ENCODE results near the gene SLC47A1. TPM values are rescaled to one million over a fixed set of nuclear protein-coding genes. Genes with fewer than 3 reads are reported as not detected.
A peak's percentile ranks its signal among the peaks of the same experiment; 100 is the strongest.

Gene SLC47A1
- total and polyA plus RNA-seq, 2 of the 13 experiments (the other 11 are each of a cell fraction or from before 2014, with no cell fraction given): 42.1 to 67.5 TPM

DNA sequence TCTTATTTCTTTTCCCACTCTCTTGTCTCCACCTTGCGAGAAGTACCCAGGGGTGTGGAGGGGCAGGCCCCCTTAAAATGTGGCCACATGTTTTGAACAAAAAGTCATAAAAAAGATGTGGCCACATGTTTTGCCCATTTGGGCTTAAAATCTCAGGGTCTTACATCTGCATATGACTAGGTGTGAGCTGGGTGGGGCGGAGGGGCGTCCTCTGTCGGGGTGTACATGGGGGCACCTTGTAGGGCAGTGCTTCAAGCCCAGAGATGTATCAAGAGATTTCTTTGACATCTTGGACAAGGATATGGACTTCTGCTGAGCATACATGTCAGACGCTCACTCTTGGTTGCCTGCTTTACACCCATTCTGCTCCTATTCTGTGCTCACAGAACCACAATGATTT is 13.0 kb upstream of the SLC47A1 start:
- peak overlapping the region in 1 of 3 experiments; percentile 43; a peak in 1 of 6 replicates for H3K4me3 ChIP-seq (replicated peaks in 1 of 3; ENCODE audit: insufficient read depth in 1 of 3, low read depth in 2 of 3, low read length in 3 of 3)
- H3K36me3 ChIP-seq (replicated peaks in 1 of 2; ENCODE audit: control insufficient read depth in 1 of 2, insufficient read depth in 2 of 2, low read length in 2 of 2): no peaks in the 10 kb centered on the region
- no peaks in the 10 kb centered on the region for H3K27me3 ChIP-seq (ENCODE audit: control insufficient read depth in 1 of 2, insufficient read depth in 2 of 2, low read length in 2 of 2)
- peaks cover 64% of the 10 kb centered on the region for H3K4me1 ChIP-seq (ENCODE audit: insufficient read depth, low read length)
- H4K20me1 ChIP-seq (ENCODE audit: insufficient read depth, low read length): no peaks in the 10 kb centered on the region
- no peak overlapping the region for H2AFZ ChIP-seq (ENCODE audit: low read length)
- no peak for TF ChIP-seq HDAC2 (CRISPR knock-in tag; IDR thresholded peaks at IDR 0.05)
- no peak for TF ChIP-seq ZNF552 (CRISPR knock-in tag; IDR thresholded peaks at IDR 0.05; ENCODE audit: borderline replicate concordance)
- TF ChIP-seq EZH2 (conservative IDR thresholded peaks at IDR 0.05; ENCODE audit: low read depth, low read length): no peak
- TF ChIP-seq, protein P1, sequence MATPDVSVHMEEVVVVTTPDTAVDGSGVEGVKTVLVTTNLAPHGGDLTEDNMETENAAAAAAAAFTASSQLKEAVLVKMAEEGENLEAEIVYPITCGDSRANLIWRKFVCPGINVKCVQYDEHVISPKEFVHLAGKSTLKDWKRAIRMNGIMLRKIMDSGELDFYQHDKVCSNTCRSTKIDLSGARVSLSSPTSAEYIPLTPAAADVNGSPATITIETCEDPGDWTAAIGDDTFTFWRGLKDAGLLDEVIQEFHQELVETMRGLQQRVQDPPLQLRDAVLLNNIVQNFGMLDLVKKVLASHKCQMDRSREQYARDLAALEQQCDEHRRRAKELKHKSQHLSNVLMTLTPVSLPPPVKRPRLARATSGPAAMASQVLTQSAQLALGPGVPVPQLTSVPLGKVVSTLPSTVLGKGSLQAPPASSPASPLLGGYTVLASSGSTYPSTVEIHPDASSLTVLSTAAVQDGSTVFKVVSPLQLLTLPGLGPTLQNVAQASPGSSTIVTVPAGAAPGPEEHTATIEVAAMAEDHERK (CRISPR knock-in tag; IDR thresholded peaks at IDR 0.05; ENCODE audit: low read depth): no peak
- TF ChIP-seq FOXK2 (IDR thresholded peaks at IDR 0.05): no peak
- no peak for TF ChIP-seq ADNP (CRISPR knock-in tag; IDR thresholded peaks at IDR 0.05)
- no peak for TF ChIP-seq SIX1 (CRISPR knock-in tag; IDR thresholded peaks at IDR 0.05; ENCODE audit: borderline replicate concordance)
- no peak for TF ChIP-seq ZNF383 (CRISPR knock-in tag; IDR thresholded peaks at IDR 0.05; ENCODE audit: borderline replicate concordance)
- TF ChIP-seq MYC (CRISPR knock-in tag; IDR thresholded peaks at IDR 0.05; ENCODE audit: borderline replicate concordance): no peak
- no peak for TF ChIP-seq MAF1 (CRISPR knock-in tag; IDR thresholded peaks at IDR 0.05; ENCODE audit: borderline replicate concordance)
- TF ChIP-seq ONECUT2 (CRISPR knock-in tag; IDR thresholded peaks at IDR 0.05): no peak
- no peak for TF ChIP-seq ZNF773 (CRISPR knock-in tag; IDR thresholded peaks at IDR 0.05; ENCODE audit: borderline replicate concordance)
- TF ChIP-seq SMARCC2 (IDR thresholded peaks at IDR 0.05): no peak
- TF ChIP-seq ZNF672 (CRISPR knock-in tag; IDR thresholded peaks at IDR 0.05): no peak
- TF ChIP-seq, protein P2, sequence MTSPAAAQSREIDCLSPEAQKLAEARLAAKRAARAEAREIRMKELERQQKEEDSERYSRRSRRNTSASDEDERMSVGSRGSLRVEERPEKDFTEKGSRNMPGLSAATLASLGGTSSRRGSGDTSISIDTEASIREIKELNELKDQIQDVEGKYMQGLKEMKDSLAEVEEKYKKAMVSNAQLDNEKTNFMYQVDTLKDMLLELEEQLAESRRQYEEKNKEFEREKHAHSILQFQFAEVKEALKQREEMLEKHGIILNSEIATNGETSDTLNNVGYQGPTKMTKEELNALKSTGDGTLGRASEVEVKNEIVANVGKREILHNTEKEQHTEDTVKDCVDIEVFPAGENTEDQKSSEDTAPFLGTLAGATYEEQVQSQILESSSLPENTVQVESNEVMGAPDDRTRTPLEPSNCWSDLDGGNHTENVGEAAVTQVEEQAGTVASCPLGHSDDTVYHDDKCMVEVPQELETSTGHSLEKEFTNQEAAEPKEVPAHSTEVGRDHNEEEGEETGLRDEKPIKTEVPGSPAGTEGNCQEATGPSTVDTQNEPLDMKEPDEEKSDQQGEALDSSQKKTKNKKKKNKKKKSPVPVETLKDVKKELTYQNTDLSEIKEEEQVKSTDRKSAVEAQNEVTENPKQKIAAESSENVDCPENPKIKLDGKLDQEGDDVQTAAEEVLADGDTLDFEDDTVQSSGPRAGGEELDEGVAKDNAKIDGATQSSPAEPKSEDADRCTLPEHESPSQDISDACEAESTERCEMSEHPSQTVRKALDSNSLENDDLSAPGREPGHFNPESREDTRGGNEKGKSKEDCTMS (CRISPR knock-in tag; conservative IDR thresholded peaks at IDR 0.05): no peak
- TF ChIP-seq MED1 (CRISPR knock-in tag; IDR thresholded peaks at IDR 0.05): no peak
- ChIA-PET CTCF (ENCODE audit: low intra/inter-chr PET ratio, low total read pairs) (no interaction called here), POLR2A (no interaction called here)
- no peak overlapping the region for H3K27ac ChIP-seq (ENCODE audit: extremely low read length, insufficient read depth, low read length)
- intact Hi-C loops (cut with micrococcal nuclease; ENCODE audit: unreplicated experiment): no loop called here
- ATAC-seq (no peak; the same call in 2 of the 3 replicates), FAIRE-seq (no peak), DNase-seq (ENCODE audit: low spot score) (no peak)
- no peaks in the 10 kb centered on the region for H3K79me2 ChIP-seq (ENCODE audit: insufficient read depth, low read length)
- no TSS peak for BruUV-seq (replicated peaks)
- 67% methylated on average over 5 of the region's 5 CpGs for WGBS (ENCODE audit: low lambda C conversion rate)
- H3K9ac ChIP-seq (ENCODE audit: insufficient read depth, low read depth, low read length): no peak overlapping the region
- in situ Hi-C loops (cut with HindIII; ENCODE audit: extremely low pct_ligation_motif_present, low pct_unique_long_range_greater_than_20kb): loop anchor here (25.0 kb wide), 1 partner anchor 192 kb away; the partner anchor contains the start of gene SLC47A2
- H3K4me2 ChIP-seq (ENCODE audit: low read depth, low read length): peak overlapping the region; percentile 77
- no peaks in the 10 kb centered on the region for H3K9me3 ChIP-seq (ENCODE audit: low read length)
